Upper lobe of left lung (tissue), 4 donors: ENCODE results near the gene C19orf85.

Experiments
- CTCF ChIP-seq, 6 experiments: fragments of 450-650 bp in 4 of 6; fragments of 200-600 bp in 2 of 6; sonication (generic) in 2 of 6; IDR thresholded peaks; one replicate each; pipeline ENCODE4 v1.5.1; 2016 to 2019; ENCODE audit warnings: antibody characterized with exemption in 6 of 6
- EP300 ChIP-seq, 4 donors: sonication (generic); formaldehyde crosslinking; IDR thresholded peaks; one replicate each; pipeline ENCODE4 v1.5.1; 2017; ENCODE audit warnings: antibody characterized with exemption in 4 of 4, control low read depth in 2 of 4
- POLR2A ChIP-seq, 4 donors: fragments of 450-650 bp; IDR thresholded peaks; one replicate each; pipeline ENCODE4 v1.5.1; 2016 to 2017; ENCODE audit warnings: antibody characterized with exemption in 4 of 4, mild to moderate bottlenecking in 2 of 4
- POLR2AphosphoS5 ChIP-seq, 2 donors: sonication (generic); formaldehyde crosslinking; IDR thresholded peaks; one replicate each; pipeline ENCODE4 v1.5.1; 2017; ENCODE audit warnings: antibody characterized with exemption in 2 of 2

GRCh38 chr19:55463583-55464031 is 944 bp downstream of the C19orf85 start:
- TF ChIP-seq CTCF (IDR thresholded peaks at IDR 0.05): no peak
- no peak for TF ChIP-seq EP300 (IDR thresholded peaks at IDR 0.05)
- TF ChIP-seq POLR2AphosphoS5 (IDR thresholded peaks at IDR 0.05): no peak
- no peak for TF ChIP-seq POLR2A (IDR thresholded peaks at IDR 0.05)
